Fibroblast of lung (primary cell): ENCODE data around the gene RNF212.

ENCODE experiments used
- EZH2 ChIP-seq: IDR thresholded peaks from 2 replicates; pipeline ENCODE4 v1.5.1; 2012; ENCODE audit warnings: low read length, control low read depth, mild to moderate bottlenecking; ENCODE audit errors: missing control alignments
- TF ChIP-seq, protein P1 (sequence below), 2 donors: IDR thresholded peaks in 1 of 2; conservative IDR thresholded peaks in 1 of 2; 1 replicate in 1 of 2; 2 replicates in 1 of 2; pipeline ENCODE4 v1.5.1; 2011 to 2012; ENCODE audit warnings: low read length in 2 of 2, control low read depth in 1 of 2, inconsistent platforms in 1 of 2, low read depth in 1 of 2, mild to moderate bottlenecking in 1 of 2

DNA sequence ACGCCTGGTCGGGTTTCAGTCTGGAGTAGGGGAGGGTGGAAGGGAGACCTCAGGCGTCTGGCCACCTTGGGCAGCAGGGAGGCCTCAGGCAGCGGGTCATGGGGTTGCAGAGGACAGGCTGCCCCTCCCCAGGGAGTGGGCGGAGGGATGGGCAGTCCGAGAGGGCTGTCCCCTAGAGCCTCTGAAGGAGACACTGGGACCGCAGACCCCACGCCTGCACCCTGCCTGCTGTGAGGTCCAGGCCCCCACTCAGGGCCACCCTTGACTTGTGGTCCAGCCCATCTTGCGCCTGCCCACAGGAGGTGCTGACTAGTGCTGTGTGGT lies 85.5 kb downstream of the RNF212 start:
- TF ChIP-seq, protein P1, sequence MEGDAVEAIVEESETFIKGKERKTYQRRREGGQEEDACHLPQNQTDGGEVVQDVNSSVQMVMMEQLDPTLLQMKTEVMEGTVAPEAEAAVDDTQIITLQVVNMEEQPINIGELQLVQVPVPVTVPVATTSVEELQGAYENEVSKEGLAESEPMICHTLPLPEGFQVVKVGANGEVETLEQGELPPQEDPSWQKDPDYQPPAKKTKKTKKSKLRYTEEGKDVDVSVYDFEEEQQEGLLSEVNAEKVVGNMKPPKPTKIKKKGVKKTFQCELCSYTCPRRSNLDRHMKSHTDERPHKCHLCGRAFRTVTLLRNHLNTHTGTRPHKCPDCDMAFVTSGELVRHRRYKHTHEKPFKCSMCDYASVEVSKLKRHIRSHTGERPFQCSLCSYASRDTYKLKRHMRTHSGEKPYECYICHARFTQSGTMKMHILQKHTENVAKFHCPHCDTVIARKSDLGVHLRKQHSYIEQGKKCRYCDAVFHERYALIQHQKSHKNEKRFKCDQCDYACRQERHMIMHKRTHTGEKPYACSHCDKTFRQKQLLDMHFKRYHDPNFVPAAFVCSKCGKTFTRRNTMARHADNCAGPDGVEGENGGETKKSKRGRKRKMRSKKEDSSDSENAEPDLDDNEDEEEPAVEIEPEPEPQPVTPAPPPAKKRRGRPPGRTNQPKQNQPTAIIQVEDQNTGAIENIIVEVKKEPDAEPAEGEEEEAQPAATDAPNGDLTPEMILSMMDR (conservative IDR thresholded peaks at IDR 0.05 in 1 of 2, IDR thresholded peaks at IDR 0.05 in 1 of 2; ENCODE audit: low read depth in 1 of 2, low read length in 2 of 2), result no peak
- TF ChIP-seq EZH2, result no peak
